ENCODE measurements around the gene CHCHD6.

GRCh38 chr3:127002195-127003174 lies 298.4 kb downstream of the CHCHD6 start:
- TF ChIP-seq CTCF (conservative IDR thresholded peaks at IDR 0.05; ENCODE audit: low read depth, low read length) = no peak
- no peak for TF ChIP-seq EZH2phosphoT487 (IDR thresholded peaks at IDR 0.05; ENCODE audit: borderline replicate concordance, low read length)

Measured in PC-3 (cell line).